OCI-LY1 (cell line): Measurements from ENCODE around the gene PKD2.

Experiments used
- EZH2 ChIP-seq: fragments of 200-600 bp; sonication (generic), shearing (Covaris generic); IDR thresholded peaks from 2 replicates; pipeline ENCODE4 v1.8.0; 2017; ENCODE audit warnings: borderline replicate concordance, mixed run types, mild to moderate bottlenecking, antibody characterized with exemption, low read length, moderate library complexity, mixed read lengths
- TF ChIP-seq, protein P1 (sequence below): fragments of 200-600 bp; sonication (generic), shearing (Covaris generic); IDR thresholded peaks from 2 replicates; pipeline ENCODE4 v1.5.1; 2017; ENCODE audit warnings: mild to moderate bottlenecking, antibody characterized with exemption, low read length, moderate library complexity, mixed read lengths

DNA sequence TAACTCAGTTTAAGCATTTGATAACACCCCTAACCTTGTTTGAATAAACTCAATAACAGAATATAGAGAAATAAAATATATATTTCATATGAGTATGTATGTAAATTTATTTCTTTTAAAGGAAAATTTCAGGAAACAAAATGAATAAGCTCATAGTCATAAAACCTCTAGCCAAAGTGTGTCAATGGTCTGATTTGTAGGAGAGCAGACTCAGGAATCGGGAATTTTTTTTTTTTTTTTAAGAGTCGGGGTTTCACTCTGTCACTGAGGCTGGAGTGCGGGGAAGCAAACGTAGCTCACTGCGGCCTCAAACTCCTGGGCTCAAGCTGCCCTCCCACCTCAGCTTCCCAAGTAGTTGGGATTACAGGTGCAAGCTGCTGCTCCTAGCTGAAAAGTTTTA, 2.4 kb downstream of the PKD2 start:
- TF ChIP-seq, protein P1, sequence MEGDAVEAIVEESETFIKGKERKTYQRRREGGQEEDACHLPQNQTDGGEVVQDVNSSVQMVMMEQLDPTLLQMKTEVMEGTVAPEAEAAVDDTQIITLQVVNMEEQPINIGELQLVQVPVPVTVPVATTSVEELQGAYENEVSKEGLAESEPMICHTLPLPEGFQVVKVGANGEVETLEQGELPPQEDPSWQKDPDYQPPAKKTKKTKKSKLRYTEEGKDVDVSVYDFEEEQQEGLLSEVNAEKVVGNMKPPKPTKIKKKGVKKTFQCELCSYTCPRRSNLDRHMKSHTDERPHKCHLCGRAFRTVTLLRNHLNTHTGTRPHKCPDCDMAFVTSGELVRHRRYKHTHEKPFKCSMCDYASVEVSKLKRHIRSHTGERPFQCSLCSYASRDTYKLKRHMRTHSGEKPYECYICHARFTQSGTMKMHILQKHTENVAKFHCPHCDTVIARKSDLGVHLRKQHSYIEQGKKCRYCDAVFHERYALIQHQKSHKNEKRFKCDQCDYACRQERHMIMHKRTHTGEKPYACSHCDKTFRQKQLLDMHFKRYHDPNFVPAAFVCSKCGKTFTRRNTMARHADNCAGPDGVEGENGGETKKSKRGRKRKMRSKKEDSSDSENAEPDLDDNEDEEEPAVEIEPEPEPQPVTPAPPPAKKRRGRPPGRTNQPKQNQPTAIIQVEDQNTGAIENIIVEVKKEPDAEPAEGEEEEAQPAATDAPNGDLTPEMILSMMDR = no peak
- TF ChIP-seq EZH2 = no peak
